Panc1 (cell line): ENCODE measurements around the gene PKD1L1.

ENCODE experiments used
- SIN3A ChIP-seq: IDR thresholded peaks from 2 replicates; pipeline ENCODE4 v1.6.1; 2012; ENCODE audit warnings: low read depth, mild to moderate bottlenecking, low read length, moderate library complexity, borderline replicate concordance; ENCODE audit not compliant: insufficient read depth
- TF ChIP-seq, protein P1 (sequence below): fragments of 450-650 bp; IDR thresholded peaks from 2 replicates; pipeline ENCODE4 v1.5.1; 2017; ENCODE audit warnings: mild to moderate bottlenecking

DNA sequence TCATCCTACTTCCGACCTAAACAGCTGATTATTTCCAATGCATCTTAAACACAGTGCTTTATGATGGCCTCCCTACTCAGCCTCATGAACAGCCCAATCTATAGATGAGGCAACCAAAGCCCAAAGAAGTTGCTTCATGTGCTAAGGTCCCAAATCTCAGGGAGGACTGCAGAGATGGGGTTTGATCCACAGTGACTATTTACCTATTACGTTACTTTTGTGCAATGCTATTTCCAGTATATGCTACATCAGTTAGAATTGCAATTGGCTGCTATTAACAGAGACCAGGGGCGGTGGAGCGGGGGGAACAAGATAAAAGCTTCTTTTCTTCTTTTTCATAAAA, 213.3 kb downstream of the PKD1L1 start:
- TF ChIP-seq, protein P1, sequence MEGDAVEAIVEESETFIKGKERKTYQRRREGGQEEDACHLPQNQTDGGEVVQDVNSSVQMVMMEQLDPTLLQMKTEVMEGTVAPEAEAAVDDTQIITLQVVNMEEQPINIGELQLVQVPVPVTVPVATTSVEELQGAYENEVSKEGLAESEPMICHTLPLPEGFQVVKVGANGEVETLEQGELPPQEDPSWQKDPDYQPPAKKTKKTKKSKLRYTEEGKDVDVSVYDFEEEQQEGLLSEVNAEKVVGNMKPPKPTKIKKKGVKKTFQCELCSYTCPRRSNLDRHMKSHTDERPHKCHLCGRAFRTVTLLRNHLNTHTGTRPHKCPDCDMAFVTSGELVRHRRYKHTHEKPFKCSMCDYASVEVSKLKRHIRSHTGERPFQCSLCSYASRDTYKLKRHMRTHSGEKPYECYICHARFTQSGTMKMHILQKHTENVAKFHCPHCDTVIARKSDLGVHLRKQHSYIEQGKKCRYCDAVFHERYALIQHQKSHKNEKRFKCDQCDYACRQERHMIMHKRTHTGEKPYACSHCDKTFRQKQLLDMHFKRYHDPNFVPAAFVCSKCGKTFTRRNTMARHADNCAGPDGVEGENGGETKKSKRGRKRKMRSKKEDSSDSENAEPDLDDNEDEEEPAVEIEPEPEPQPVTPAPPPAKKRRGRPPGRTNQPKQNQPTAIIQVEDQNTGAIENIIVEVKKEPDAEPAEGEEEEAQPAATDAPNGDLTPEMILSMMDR, result no peak
- no peak for TF ChIP-seq SIN3A
